NCI-H82 treated with DMSO at 0.1 percent for 48 hours (cell line): ENCODE measurements around the gene IGLON5.

Experiments
- DNase-seq: peaks from one replicate; lab custom pipeline; 2025; ENCODE audit not compliant: unreplicated experiment; lab: John Stamatoyannopoulos, UW

The IGLON5 gene

GRCh38 chr19:51361239-51361638, 49.8 kb downstream of the IGLON5 start:
- DNase-seq, result no peak

DNA sequence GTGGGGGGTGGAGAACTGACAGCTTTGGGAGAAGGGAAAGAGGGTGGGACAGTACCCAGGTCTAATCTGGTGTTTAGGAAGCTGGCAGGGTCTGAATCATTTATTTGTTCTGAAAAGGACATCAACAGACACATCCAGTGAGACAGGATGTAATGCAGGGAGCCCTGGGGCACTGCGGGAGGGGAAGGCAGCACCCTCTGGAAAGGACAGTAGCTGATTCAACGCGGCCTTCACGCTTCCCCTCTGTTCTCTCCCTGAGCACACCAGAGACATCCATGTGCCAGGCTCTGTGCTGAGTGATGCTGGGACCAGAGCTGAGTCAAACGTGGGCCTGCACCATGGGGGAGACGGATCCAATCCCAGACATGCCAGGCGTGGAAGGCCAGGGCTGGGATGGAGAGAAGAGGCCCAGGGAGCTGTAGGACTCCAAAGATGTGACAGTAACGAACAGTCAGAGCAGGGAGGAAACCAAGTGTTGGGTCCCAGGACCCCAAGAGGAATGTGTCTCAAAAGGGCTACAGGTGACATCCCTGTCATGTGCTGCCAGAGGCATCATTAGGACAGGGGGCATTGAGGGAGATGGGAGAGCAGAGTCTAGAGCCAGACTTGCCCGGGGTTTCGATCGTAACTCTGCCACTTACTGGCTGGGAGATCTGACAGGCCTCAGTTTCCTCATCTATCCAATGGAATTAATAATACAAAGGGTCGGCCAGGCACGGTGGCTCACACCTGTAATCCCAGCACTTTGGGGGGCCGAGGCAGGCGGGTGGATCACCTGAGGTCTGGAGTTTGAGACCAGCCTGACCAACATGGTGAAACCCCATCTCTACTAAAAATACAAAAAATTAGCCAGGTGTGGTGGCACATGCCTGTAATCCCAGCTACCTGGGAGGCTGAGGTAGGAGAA, 53.0 kb downstream of the IGLON5 start:
- no peak for DNase-seq

GRCh38 chr19:51365211-51365964, 53.9 kb downstream of the IGLON5 start:
- DNase-seq, result no peak

- no peak for DNase-seq
Measured at GRCh38 chr19:51365965-51366388, 54.5 kb downstream of the IGLON5 start, which contains the start of gene ETFB. ETFB (minus strand) TSS chr19:51366388; CDS start chr19:51366326, 62 bp downstream.

GRCh38 chr19:51366389-51367254, 55.2 kb downstream of the IGLON5 start:
- DNase-seq, result peak; percentile 93

DNA sequence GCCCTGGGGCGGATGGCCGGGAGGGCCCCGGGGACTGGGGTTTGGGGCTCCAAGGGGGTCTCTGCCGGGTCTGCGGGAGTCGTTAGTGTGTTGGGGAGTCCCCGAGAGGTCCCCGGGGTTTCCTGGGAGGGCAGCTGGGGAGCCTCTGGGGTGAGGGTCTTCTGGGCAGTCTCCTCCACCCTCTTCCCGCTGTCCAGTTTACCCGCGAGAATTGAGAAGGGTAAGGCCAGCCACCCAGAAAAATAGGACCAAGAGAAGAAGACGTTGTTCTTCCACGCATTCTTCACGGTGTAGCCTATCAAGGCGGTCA, 55.8 kb downstream of the IGLON5 start:
- no peak for DNase-seq

GRCh38 chr19:51367565-51368365, 56.3 kb downstream of the IGLON5 start:
- DNase-seq, result peak; percentile 98

DNA sequence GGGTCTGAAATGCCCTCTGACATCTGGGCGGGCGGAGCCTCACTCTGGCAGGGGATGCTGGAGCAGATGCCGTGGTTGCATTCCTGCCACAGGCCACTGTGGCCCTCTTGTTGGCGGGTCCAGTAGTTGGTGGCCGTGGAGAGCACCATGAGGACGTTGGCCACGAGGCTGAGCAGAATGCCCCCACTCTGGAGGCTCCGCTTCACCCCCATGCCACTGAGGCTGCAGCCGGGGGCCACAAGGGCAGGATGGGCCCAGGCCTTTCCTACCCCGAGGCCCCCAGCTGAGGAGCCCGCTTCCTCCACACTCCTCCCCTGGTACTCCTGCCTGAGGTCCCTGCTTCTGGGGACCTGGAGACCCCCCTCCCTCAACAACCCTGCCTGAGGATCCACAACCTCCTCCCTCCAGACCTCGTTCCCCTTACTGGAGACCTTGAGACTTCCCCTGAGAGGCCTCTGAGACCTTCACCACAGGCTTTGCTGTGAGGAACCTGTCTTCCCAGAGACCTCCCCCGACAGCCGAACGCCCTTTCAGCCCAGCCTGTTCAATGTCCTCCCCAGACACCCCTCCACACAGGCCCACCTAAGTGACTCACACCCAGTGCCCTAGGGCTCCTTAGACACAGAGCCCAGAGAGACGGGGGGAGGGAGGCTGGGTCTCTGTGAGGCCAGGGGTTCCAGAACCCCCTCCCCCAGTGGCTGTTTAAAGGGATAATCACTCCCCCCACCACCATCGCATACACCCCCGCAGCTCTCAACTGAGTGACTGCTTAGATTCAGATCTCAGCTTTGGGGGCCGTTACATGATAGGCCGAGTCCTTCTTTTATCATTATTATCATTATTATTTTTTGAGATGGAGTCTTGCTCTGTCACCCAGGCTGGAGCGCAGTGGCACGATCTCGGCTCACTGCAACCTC, 57.2 kb downstream of the IGLON5 start, which contains the start of gene CLDND2:
Gene CLDND2, minus strand, starts transcription at position 638 of the 917 bp plus-strand sequence. Its CDS starts 426 bp downstream, at position 212.
- no peak for DNase-seq

DNA sequence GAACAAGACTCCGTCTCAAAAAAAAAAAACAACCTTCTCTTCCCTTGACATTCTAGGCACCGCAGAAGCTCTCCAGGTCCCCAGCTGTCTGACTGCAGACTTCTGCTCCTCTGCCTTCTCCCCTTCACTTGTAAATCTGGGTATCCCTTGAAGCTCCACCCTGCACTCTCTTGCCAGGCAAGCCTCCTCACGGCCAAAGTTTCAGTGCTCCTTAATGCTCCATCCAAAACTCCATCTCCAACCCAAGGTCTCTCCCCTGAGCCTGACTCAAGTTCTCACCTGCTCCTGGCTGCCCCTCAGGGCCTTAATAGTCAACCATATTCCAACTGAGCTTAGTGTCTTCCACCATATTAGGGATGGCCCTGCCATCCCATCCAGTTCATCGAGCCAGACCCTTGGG, 58.8 kb downstream of the IGLON5 start:
- DNase-seq, result no peak

- no peak for DNase-seq
Measured at GRCh38 chr19:51371186-51371690, 59.8 kb downstream of the IGLON5 start.

DNA sequence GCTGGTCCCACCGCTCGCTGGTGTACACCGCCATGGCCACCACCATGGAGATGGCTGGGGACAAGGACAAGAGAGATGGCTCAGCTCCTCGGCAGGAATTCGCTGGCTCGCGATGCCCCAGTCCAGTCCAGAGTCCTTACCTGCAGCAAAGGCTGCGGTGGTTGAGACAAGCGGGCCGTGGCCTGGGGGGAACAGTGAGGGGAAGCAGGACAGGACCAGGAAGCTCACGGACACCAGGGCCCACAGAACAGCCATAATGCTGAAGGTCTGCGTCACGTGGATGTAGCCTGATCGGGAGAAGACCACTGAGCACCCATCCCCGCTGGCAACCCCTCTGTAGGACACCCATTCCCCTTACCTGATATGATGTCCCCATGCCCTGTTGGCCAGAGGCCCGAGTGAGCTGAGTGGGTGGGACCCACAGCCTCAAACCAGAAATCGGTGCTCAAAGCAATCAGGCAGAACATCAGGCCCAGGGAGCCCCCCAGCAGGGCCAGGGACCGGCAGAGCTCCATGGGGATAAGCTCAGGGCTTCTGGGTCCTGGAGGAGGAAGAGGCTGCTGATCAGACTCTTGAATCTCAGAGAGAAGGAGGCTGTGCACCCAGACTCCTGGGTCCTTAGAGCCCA, 60.7 kb downstream of the IGLON5 start:
- no peak for DNase-seq

- DNase-seq, result no peak
Measured at GRCh38 chr19:51372649-51373504, 61.4 kb downstream of the IGLON5 start, which contains the start of gene NKG7. NKG7 (minus strand) TSS chr19:51372654; CDS start chr19:51372535, 119 bp downstream.

GRCh38 chr19:51375504-51376221, 64.2 kb downstream of the IGLON5 start:
- no peak for DNase-seq

GRCh38 chr19:51377422-51377821, 66.0 kb downstream of the IGLON5 start:
- DNase-seq, result no peak

GRCh38 chr19:51380379-51380778, 68.9 kb downstream of the IGLON5 start:
- DNase-seq, result no peak
